Measurements from ENCODE around the gene RSPO4. TPM values are rescaled to one million over a fixed set of nuclear protein-coding genes. Genes with fewer than 3 reads are reported as not detected.

The RSPO4 gene
- total RNA-seq, 4 donors from 2014 or later: not detected

DNA sequence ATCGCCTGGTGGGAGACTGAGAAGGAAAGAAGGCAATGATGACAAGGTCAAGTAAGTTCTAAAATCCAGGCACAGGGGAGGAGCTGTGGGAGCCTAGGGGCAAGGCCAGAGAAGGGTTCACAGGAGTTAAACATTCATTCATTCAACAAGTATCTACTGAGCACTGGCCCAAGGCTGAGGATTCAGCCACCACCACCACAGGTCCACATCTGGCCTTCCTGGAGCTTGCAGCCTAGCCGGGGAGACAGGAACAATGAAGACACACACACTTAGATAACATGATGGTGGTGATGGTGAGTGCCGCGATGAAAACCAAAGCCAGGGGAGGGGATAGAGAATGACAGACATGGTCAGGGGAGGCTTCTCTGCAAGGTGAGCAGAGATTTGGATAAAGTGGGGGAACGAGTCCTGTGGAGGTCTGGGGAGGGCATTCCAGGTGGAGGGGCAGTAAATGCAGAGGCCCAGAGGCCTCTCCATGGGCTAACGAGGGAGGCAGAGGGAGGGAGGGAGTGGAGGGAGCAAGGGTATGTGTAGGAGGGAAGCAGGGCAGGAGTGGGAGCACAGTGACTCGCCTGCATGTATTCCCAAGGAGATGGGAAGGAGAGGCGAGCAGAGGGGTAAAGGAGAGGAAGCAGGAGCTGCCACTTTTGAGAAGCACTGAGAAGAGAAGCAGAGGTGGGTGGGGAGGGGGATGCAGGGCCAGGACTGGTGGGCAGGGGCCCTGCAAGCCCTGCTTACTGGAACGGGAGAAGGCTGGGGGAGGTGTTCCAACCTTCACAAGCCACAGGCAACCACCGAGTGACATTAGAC lies 10.5 kb upstream of the RSPO4 start:
- no peak for DNase-seq
- Histone ChIP-seq H3K4me1 (no peaks in the 10 kb centered on the region), H3K27ac (no peak overlapping the region), H3K4me3 (no peak overlapping the region), H3K9me3 (no peaks in the 10 kb centered on the region), H3K27me3 (peaks cover 0 to 2% (median 0%) of the 10 kb centered on the region in 3 donors), H3K36me3 (no peaks in the 10 kb centered on the region)
- no peak for ATAC-seq
- TF ChIP-seq, protein P1, sequence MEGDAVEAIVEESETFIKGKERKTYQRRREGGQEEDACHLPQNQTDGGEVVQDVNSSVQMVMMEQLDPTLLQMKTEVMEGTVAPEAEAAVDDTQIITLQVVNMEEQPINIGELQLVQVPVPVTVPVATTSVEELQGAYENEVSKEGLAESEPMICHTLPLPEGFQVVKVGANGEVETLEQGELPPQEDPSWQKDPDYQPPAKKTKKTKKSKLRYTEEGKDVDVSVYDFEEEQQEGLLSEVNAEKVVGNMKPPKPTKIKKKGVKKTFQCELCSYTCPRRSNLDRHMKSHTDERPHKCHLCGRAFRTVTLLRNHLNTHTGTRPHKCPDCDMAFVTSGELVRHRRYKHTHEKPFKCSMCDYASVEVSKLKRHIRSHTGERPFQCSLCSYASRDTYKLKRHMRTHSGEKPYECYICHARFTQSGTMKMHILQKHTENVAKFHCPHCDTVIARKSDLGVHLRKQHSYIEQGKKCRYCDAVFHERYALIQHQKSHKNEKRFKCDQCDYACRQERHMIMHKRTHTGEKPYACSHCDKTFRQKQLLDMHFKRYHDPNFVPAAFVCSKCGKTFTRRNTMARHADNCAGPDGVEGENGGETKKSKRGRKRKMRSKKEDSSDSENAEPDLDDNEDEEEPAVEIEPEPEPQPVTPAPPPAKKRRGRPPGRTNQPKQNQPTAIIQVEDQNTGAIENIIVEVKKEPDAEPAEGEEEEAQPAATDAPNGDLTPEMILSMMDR (IDR thresholded peaks at IDR 0.05 in 4 of 5, conservative IDR thresholded peaks at IDR 0.05 in 1 of 5): no peak
- in situ Hi-C loops (cut with MboI; ENCODE audit: low sequenced_read_pairs in 4 of 4) (no loop called here), intact Hi-C loops (cut with DNase I; ENCODE audit: low total_unique reads) (no loop called here)

DNA sequence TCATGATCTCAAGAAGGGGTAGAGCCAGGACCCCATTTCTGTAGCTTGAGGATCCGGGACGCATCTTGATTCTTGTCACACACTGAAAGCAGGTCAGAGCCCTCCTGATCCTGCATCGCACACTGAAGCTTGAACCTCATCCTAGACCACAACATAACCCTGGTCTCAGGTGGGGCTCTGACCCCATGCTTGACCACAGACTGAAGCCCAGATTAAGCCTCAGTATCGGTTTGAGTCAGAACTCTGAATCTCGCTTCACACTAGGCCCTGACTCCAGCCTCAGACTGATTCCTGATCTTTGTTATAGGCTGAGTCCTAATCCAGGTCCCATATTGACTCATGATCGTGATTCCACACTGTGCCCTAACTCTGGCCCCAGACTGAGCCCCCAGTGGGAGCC lies 8.5 kb upstream of the RSPO4 start:
- ATAC-seq (no peak), DNase-seq (no peak)
- in situ Hi-C loops (cut with MboI; ENCODE audit: low sequenced_read_pairs in 4 of 4) (no loop called here), intact Hi-C loops (cut with DNase I; ENCODE audit: low total_unique reads) (no loop called here)
- Histone ChIP-seq H3K27me3 (peaks cover 0 to 6% (median 0%) of the 10 kb centered on the region in 3 donors), H3K9me3 (no peaks in the 10 kb centered on the region), H3K4me3 (no peak overlapping the region), H3K4me1 (no peaks in the 10 kb centered on the region), H3K36me3 (no peaks in the 10 kb centered on the region), H3K27ac (no peak overlapping the region)
- TF ChIP-seq POLR2A (IDR thresholded peaks at IDR 0.05): no peak
- TF ChIP-seq, protein P1 (IDR thresholded peaks at IDR 0.05 in 4 of 5, conservative IDR thresholded peaks at IDR 0.05 in 1 of 5): no peak

DNA sequence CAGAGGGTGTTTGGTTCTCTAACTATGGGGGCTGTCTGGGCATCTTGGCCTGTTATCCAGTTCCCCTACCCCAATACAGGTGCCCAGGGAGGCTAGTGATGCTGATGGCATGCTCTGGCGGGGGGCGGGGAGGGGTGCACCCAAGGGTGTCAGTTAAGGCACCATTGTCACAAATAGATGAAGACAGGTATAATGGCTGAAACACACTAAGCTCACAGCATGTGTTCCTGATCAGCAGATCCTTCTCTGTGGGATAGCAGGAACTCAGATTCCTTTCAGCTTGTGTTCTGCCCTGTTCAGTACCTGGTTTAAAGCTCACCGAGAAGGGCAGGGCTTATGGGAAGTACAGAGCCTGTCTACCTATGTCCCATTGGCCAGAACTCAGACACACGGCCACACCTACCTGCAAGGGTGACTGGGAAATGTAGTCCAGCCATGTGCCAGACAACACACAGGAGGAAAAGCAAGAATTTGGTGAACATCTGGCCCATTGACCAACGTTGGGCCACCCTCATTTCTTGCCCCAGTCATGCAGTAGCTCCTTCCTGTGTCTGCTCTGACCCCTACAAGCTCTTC lies 3.4 kb upstream of the RSPO4 start:
- H3K27me3 ChIP-seq: peaks cover 17 to 31% (median 30%) of the 10 kb centered on the region in 3 donors
- H3K27ac ChIP-seq: no peak overlapping the region
- DNase-seq: no peak
- ATAC-seq: no peak
- no peaks in the 10 kb centered on the region for H3K4me1 ChIP-seq
- no peaks in the 10 kb centered on the region for H3K9me3 ChIP-seq
- in situ Hi-C loops (cut with MboI; ENCODE audit: low sequenced_read_pairs in 4 of 4): no loop called here
- TF ChIP-seq, protein P1 (IDR thresholded peaks at IDR 0.05 in 4 of 5, conservative IDR thresholded peaks at IDR 0.05 in 1 of 5): no peak
- TF ChIP-seq POLR2A (IDR thresholded peaks at IDR 0.05): no peak
- no peaks in the 10 kb centered on the region for H3K36me3 ChIP-seq
- intact Hi-C loops (cut with DNase I; ENCODE audit: low total_unique reads): no loop called here
- H3K4me3 ChIP-seq: no peak overlapping the region

DNA sequence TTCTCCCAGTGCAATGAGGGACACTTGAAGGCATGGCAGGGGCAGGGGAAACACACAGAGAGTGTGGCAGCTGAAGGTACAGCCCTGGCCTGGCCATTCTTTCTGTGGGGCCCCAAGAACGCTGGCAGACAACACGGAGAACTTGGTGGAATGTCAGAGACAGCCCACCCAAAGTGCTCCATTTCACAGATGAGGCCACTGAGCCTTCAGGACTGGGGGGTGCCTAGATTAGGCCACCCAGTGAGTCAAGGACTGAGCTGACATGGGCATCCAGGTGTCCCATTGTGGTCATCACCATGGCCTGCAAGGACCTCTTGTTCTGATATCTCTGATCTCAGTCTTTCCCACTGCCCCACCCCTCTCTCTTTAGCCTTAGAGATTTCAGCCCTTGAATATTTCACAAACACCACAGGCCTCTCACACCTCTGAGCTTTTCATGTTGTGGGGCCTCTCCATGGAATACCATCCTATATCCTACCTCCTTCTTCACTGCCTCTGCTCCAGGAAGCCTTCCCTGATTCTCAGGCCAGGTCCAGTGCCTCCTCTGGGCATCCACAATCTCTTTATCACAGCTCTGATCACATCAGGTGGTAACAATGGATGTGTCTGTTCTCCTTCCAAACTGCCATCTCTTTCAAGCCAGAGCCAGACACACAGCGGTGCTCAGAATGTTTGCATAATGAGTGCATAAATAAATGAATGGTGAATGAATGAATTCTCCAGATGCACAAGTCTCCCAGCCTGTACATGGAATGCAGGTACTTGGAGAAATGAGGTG lies 2.0 kb upstream of the RSPO4 start:
- intact Hi-C loops (cut with DNase I; ENCODE audit: low total_unique reads): no loop called here
- Histone ChIP-seq H3K27ac (no peak overlapping the region), H3K4me3 (no peak overlapping the region), H3K9me3 (no peaks in the 10 kb centered on the region), H3K4me1 (no peaks in the 10 kb centered on the region), H3K36me3 (no peaks in the 10 kb centered on the region), H3K27me3 (peaks cover 23 to 36% (median 27%) of the 10 kb centered on the region in 3 donors)
- TF ChIP-seq, protein P1 (IDR thresholded peaks at IDR 0.05 in 4 of 5, conservative IDR thresholded peaks at IDR 0.05 in 1 of 5): no peak
- no peak for TF ChIP-seq POLR2A (IDR thresholded peaks at IDR 0.05)
- ATAC-seq (no peak), DNase-seq (no peak)
- in situ Hi-C loops (cut with MboI; ENCODE audit: low sequenced_read_pairs in 4 of 4): no loop called here
